ENCODE measurements around the gene TMEM170B. TPM values are rescaled to one million over a fixed set of nuclear protein-coding genes. Genes with fewer than 3 reads are reported as not detected.

The TMEM170B gene
- total and polyA plus RNA-seq, 2 of the 8 experiments (the other 6 are each of a cell fraction or from before 2014, with no cell fraction given) = 0.80 to 4.3 TPM

- Histone ChIP-seq H2BK15ac (ENCODE audit: low read length) (no peak overlapping the region), H2BK12ac (ENCODE audit: low read depth, low read length) (no peak overlapping the region), H3K4me1 (replicated peaks in 1 of 4; ENCODE audit: control insufficient read depth in 3 of 4, insufficient read depth in 4 of 4, low read length in 3 of 4) (no peaks in the 10 kb centered on the region), H2BK5ac (ENCODE audit: low read depth, low read length) (no peak overlapping the region), H3K9me3 (ENCODE audit: insufficient read depth in 2 of 2, low read depth in 1 of 2, low read length in 1 of 2) (0 out of 4 replicates have a peak, but pooled peaks cover 0 to 3% of the 10 kb centered on the region in 2 experiments), H3K36me3 (ENCODE audit: control insufficient read depth in 2 of 4, insufficient read depth in 4 of 4, low read length in 3 of 4) (no peaks in the 10 kb centered on the region), H2BK120ac (replicated peaks; ENCODE audit: low read depth, low read length) (no peak overlapping the region), H3K23ac (ENCODE audit: insufficient read length) (no peak overlapping the region), H3K4ac (replicated peaks; ENCODE audit: insufficient read length, low read depth, low read length) (no peak overlapping the region), H4K8ac (ENCODE audit: extremely low read depth, insufficient read depth, low read length) (no peak overlapping the region), H3K4me2 (ENCODE audit: insufficient read depth in 1 of 2, low read depth in 2 of 2, low read length in 2 of 2) (no peak overlapping the region), H3K18ac (ENCODE audit: extremely low read depth, low read length) (no peak overlapping the region), H3K79me2 (ENCODE audit: control insufficient read depth in 1 of 2, insufficient read depth in 2 of 2, low read length in 2 of 2) (no peaks in the 10 kb centered on the region), H3K79me1 (ENCODE audit: low read depth, low read length) (no peaks in the 10 kb centered on the region), H3K27me3 (replicated peaks in 1 of 4; ENCODE audit: control insufficient read depth in 3 of 4, extremely low read depth in 1 of 4, insufficient read depth in 3 of 4, low read length in 3 of 4) (no peaks in the 10 kb centered on the region), H3K4me3 (ENCODE audit: extremely low read depth in 1 of 4, insufficient read depth in 2 of 4, low read depth in 3 of 4, low read length in 4 of 4) (no peak overlapping the region), H2AFZ (ENCODE audit: low read length) (no peak overlapping the region), H3K56ac (replicated peaks; ENCODE audit: insufficient read length, low read depth, low read length) (no peak overlapping the region), H3K23me2 (ENCODE audit: low read depth, low read length) (no peaks in the 10 kb centered on the region), H4K5ac (ENCODE audit: insufficient read length, low read depth, low read length) (no peak overlapping the region), H3K9ac (replicated peaks in 1 of 4; ENCODE audit: extremely low read depth in 1 of 4, low read depth in 3 of 4, low read length in 3 of 4) (no peak overlapping the region), H3K14ac (ENCODE audit: insufficient read length) (no peak overlapping the region), H4K91ac (replicated peaks; ENCODE audit: insufficient read length, low read length) (no peak overlapping the region), H2AK5ac (ENCODE audit: low read depth, low read length) (no peak overlapping the region), H3K27ac (ENCODE audit: low read depth, low read length) (no peak overlapping the region), H4K20me1 (replicated peaks in 1 of 2; ENCODE audit: control insufficient read depth in 1 of 2, insufficient read depth in 2 of 2, low read length in 2 of 2) (no peaks in the 10 kb centered on the region), H2BK20ac (ENCODE audit: low read length) (no peak overlapping the region)
- no peak for TF ChIP-seq HDAC2 (IDR thresholded peaks at IDR 0.05; ENCODE audit: borderline replicate concordance in 1 of 2, low read depth in 2 of 2, low read length in 2 of 2)
- FAIRE-seq (no peak), DNase-seq (ENCODE audit: low read depth in 1 of 2, low spot score in 2 of 2) (no peak)
- CTCF ChIA-PET (ENCODE audit: partially characterized antibody) = interaction anchor here (0.7 to 1.5 kb wide), 7 partner anchors 10 to 40 kb away, joined by 3 to 5 read pairs (median 5); no protein-coding TSS in a partner anchor
- 93% methylated on average over 8 of the region's 8 CpGs; no CpG with 5 or more reads in 1 of the 2 experiments for WGBS, 2 experiments (ENCODE audit: extremely low coverage in 1 of 2, insufficient coverage in 1 of 2, insufficient read length in 1 of 2, insufficient replicate concordance in 2 of 2, low coverage in 1 of 2, low lambda C conversion rate in 2 of 2, missing lambda C conversion rate in 1 of 2)
- POLR2A ChIA-PET (ENCODE audit: partially characterized antibody) = no interaction called here
Measured at GRCh38 chr6:11625302-11625701, 87.8 kb downstream of the TMEM170B start.
